GM20431 (cell line): ENCODE data around the gene FSTL5.
"Not testable (repeated sequence)": the region's sequence is repeated elsewhere in the genome, so short reads cannot be mapped to it uniquely, and the experiment has no call there.

ENCODE experiments used
- in situ Hi-C: fragments of 300-500 bp; cut with MseI, MboI; formaldehyde crosslinking; loops from one replicate; pipeline ENCODE4 v1.15.0; 2020; ENCODE audit warnings: low sequenced_read_pairs; ENCODE audit not compliant: unreplicated experiment

Gene FSTL5

DNA sequence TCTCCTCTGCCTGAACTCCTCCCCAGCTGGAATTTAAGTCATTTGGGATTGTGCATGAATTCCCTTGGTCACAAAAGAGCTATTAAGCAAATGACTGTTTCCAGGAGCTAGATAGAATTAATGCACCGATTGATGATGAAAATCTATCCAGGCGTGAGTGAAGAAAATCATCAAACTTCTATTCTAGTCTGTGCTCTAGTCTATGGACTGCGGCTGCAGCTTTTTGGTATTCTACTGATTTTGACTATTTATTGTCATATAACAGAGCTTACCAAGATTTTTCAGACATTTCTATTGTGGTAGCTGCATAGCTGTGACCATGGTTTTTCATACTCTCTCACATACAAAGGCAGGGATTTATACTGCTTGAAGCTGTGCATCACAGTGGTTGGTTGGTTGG, 403.8 kb downstream of the FSTL5 start:
- in situ Hi-C loops = no loop called here

DNA sequence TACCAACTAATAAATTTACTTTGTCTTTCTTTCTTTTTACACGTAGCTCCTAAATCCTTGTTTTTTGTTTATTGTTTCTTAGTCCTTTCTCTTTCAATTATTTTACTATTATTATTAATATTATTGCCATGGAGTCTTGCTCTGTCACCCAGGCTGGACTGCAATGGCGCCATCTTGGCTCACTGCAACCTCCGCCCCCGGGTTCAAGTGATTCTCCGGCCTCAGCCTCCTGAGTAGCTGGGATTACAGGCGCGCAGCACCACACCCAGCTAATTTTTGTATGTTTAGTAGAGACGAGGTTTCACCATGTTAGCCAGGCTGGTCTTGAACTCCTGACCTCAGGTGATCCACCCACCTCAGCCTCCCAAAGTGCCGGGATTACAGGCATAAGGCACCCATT, 405.4 kb downstream of the FSTL5 start:
- in situ Hi-C loops = not testable (repeated sequence)

DNA sequence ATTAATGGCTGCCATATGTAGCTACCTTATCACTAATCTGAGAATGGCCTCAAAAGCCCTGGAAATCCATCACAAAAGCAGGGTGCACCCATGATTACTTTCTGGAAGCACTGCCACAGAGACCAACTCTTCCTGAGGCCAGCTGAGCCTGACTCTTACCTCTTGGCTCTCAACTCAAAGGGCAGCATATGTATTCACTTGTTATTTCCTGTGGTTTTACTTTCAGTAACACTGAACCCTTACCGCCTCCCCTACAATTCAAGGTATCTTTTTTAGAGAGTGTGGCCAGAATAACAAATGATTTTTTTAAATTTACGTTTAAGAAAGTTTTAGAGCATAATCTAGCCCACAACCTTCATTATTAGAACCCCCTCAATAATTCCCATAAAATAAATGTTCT, 434.9 kb downstream of the FSTL5 start:
- in situ Hi-C loops = no loop called here

DNA sequence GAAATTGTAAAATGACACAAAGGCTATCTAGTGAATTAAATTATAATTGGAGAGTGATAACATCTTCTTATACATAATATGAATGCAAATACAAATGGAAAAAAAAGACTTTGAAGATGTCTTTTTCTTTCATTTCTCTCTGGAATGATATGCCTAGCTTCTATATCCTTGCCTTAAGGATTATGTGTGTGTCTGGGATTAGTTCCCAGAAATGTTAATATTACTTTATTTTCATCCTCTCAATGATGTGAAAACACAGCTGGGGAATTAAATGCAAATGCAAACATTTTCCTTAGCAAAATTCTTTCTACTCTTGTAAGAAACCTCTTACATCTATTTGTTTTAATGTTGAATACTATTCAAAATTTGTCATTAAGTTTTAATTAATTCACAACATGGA, 441.9 kb downstream of the FSTL5 start:
- in situ Hi-C loops = no loop called here

DNA sequence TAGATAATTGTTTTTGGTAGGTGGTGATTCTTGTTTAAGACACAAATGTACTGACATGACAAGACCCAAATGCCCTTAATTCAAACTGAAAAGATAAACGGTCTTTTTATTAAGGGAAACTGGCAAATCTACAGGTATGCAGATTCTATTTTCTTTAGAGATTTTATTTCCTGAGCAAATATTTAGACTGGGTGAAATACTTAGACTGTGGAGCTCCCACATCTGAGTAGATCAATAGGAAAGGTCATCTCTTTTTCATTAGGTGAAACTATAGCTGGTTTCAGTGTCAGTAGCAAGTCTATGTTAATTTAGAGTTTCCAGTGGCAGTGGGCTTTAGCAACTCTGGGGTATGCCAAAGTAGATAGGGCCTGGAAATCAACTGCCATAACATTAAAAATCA, 446.7 kb downstream of the FSTL5 start:
- in situ Hi-C loops = no loop called here

DNA sequence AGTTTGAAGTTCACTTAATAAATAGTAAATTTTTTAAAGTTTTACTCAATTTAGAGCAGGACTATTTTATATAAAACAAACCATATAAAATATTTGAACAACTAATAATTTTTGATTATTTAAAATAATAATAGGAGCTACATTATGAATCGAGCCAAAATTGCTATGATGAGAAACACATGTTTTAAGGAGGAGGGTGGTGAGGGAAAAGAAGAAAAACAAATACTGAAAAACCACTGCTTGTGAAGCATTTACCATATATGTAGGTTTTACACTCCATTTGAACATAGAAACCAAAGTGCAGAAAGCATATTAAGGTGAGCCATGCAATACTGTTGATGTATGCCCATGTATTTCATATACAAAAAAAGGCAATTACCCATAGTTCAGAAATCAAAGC, 448.9 kb downstream of the FSTL5 start:
- in situ Hi-C loops = no loop called here

DNA sequence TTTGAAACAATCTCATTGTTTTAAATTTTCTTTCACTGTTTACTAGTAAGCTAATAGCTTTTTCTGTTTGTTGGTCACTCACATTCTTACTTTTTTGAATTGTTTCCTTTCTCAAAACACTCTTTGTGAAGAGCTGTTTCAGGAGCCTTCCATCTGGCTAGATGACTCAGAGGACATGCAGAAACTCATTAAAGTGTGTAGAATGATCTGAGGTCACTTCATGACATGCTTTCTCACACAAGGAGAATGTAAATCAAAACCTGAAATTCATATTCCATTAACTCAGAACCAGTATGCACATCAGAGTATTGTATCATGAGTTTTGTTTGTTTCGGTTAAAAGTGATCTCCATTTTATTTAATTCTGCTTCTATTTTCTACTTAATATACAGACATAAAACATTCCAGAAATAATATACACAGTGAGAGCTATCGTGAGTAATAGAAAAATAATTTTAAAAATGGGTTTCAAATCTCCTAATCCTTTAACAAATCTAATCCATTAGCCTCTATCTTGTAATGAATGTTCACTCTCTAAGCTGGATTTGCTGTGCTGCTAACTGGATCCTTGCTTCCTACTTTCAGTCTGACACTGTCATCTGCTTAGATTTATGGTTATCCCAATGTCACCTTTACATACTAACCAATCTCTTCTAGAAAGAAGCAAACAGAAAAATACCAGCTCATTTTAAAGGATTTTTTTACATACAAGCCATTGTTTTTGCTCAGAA, 449.6 kb downstream of the FSTL5 start:
- in situ Hi-C loops = no loop called here

DNA sequence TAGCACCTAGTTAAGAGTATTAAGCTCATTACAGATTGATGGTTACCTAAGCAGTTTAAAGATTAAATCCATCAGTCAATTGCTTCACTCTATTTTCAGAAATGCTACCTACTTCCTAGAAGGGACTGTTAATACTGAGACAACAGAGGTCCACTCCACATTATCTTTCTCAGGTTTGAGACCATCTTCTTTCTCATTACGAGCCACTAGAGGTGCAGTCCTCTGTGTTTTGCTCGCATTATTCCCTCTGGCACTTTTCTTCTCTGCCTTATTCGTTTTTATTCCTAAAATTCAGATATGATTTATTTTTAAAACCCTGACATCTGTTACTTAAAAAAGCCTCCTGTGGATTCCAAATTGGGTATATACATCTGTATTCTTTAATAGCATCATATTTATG, 459.1 kb downstream of the FSTL5 start:
- in situ Hi-C loops = no loop called here

DNA sequence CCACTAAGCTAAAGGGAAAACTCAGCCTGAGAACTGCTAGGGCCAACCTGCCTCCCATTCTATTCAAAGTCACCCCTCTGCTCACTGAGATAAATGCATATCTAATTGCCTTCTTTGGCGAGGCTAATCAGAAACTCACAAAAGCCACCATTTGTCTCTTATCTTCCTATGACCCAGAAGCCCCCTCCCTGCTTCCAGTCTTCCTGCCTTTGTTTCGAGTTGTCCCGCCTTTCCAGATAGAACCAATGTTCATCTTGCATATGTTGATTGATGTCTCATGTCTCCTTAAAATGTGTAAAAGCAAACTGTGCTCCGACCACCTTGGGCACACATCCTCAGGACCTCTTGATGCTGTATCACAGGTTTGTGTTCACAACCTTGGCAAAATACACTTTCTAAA, 459.8 kb downstream of the FSTL5 start:
- in situ Hi-C loops = no loop called here

DNA sequence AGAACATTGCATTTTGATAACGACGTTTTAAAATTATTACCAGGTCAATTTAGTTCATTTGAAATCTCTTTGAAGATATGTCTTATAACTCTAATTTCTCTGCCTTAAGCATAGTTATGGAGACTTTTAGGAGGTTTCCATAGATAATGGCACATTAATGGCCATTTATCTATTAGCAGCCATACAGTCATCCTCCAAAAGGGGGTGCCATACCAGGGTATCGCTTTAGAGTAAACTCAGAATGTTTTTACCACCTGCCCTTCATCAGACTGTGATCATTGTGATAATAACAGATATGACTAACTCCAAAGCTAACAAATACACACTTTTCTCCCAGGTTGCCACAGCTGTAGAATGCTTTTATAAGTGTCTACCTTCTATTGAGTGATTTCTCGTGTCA, 461.5 kb downstream of the FSTL5 start:
- in situ Hi-C loops = no loop called here

DNA sequence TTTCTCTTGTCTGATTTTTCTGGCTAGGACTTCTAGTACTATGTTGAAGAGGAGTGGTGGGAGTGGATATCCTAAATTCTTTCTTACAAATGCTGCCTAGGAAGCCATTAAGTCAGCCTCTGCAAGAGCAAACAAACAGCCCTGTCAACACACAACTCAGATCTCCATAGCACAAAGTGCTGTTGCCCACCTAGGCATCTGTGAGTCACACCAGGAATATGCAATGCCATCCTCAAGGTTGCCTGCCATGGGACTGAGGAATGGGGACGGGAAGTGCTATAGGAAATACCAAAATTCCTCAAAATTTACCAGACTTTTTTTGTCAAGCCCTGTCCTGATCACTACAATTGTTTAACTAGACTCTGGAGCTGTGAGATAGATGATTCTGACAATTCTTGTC, 466.9 kb downstream of the FSTL5 start:
- in situ Hi-C loops = no loop called here

DNA sequence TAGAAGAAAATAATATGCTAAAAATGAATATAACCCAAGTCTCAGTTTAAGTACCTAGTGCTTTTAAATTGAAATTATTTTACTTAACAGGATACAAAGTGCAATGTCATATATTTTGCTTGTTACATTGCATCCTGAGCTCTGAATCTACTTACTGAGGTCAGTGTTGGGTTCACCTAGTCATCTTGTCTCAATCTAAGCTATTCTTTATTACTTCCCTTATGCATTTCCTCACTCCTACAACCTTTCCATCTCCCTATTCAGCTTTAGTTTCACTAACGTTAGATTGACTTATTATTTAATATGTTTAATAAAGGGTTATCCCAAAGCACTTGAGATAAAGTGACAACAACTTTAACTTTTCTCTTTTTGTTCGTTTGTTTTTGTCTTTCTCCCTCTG, 483.7 kb downstream of the FSTL5 start:
- in situ Hi-C loops = no loop called here

DNA sequence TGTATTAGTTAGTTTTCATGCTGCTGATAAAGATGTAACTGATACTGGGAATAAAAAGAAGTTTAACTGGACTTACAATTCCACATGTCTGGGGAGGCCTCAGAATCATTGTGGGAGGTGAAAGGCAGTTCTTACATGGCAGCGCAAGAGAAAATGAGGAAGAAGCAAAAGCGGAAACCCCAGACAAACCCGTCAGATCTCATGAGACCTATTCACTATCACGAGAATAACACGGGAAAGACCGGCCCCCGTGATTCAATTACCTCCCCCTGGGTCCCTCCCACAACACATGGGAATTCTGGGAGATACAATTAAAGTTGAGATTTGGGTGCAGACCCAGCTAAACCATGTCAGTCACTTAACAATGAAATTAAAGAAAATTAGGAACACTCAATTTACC, 499.1 kb downstream of the FSTL5 start:
- in situ Hi-C loops = no loop called here

DNA sequence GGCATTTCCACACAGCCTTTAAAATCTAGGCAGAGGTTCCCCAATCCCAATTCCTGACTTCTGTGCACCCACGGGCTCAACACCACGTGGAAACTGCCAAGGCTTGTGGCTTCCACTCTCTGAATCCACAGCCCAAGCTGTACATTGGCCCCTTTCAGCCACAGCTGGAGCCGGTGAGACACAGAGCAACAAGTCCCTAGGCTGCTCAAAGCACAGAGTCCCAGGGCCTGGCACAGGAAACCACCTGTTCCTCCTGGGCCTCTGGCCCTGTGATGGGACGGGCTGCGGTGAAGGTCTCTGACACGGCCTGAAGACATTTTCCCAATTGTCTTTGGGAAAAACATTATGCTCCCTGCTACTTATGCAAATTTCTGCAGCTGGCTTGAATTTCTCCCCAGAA, 500.0 kb downstream of the FSTL5 start:
- in situ Hi-C loops = no loop called here

DNA sequence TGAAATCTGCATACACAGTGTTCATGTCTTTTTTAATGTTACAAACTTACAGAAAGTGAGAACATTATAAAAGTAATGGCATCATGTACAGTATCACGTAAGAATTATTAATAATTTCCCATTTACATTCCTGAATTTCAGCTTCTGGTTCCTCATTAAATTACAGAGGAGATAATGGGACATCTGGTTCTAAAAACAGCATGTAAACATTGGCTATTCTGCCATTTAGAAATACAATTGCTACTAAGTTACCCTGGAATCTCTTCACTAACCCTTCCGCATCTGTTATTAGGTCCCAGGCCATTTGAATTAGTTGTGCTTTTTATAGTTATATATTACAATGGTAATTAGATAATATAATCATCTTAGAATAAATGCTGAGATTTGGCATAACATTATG, 505.1 kb downstream of the FSTL5 start:
- in situ Hi-C loops = no loop called here

DNA sequence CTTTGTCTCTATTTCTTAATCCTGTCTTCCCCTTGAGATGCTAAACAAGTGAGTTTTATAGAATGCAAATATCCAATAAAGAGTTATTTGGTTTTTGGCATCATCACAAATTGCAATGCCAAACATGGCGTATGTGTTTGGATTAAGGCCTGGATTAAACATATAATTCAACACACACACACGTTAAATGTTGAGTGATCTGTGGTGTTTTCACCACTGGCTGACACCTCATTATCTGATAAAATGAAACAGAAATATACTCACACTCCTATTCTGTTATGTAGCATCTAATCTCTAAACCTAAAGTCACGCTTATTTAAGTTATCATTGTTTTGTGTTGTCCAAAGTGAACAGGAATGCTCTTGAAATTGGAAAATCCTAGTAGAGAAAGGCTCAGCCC, 506.2 kb downstream of the FSTL5 start:
- in situ Hi-C loops = no loop called here

DNA sequence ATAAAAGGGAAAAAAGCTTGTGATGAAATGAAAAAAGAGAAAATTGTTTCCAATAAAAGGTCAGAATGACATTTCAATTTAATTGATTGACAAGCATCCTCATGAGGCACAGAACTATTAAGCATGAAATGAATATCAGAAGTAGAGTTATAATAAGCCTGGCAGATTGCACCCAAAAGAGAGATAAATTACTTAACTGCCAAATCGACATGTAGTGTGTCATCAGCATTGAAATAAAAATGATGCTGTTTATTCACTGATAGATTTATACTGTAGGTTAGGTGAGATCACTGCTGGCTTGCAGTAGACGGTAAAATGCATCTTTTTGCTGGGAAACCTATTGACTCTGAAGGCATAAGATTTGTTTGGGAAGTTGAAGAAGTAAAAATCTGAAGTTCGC, 507.2 kb downstream of the FSTL5 start:
- in situ Hi-C loops = no loop called here

DNA sequence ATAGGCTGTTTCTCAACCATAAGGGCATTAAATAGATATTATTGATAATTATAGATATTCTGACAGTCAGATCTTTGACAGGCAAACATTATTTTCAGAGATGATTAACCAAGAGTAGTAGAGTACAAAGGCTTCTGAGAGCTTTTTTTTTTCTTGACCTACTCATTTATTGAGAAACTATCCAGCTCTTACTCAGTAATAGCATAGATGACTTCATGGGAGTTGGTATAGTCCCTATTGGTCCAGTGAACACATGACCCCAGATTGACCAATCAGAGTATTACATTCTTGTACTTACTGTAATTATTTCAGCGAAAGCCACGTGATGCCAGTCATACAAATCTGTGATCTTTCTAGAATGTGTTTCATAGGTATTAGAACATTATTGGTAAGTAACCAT, 508.7 kb downstream of the FSTL5 start:
- in situ Hi-C loops = no loop called here

DNA sequence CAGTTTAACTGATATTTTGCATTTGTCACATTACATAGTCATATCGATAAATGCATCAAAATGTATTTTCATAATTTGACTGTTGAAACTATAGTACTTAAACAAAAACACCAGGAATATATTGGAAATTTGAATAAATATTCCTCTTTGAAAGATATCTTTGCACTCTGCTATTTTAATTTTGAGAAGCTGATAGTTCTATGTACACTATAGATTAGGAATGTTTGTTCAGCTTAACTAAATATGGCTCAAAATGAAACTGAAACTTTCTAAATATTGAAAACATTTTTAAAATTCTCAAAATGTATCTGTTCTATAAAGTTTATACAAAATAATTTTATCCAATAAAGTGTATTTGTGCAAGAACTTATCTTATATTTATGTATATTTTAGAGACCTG, 510.1 kb downstream of the FSTL5 start:
- in situ Hi-C loops = no loop called here

DNA sequence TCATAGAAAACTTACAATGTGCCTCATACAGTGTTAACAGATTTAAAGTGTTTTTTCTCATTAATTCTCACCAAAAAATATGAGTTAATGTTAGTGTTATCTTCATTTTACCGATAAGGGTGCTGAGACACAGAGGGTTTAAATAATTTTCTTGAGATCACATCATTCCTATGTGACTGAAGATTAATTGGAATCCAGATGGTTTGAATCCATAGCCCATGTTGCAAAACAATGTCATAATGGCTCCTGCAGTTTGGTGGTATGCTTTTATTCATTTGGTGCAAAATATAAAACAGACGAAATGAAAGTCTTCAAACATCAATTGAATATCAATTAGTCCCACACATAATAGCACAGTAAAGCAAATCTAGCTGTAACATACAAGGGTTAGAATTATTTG, 512.2 kb downstream of the FSTL5 start:
- in situ Hi-C loops = no loop called here

DNA sequence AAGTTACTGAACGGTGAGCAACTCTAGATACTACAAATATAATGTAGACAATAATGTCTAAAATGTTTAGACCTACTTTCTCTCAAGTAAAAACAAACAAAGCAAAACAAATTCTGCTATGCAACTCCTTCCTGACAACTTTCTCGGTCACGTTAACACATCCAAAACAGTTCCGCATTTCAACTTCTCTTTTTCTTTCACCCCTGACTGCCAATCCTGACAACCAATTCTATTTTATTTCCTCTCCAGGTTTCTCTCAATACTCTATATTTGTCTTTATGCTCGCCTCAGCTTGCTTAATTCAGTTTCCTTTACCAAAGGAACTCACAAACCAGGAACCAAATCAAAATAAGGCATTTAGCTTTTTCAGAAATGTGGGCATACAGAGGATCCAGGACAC, 513.0 kb downstream of the FSTL5 start:
- in situ Hi-C loops = no loop called here

DNA sequence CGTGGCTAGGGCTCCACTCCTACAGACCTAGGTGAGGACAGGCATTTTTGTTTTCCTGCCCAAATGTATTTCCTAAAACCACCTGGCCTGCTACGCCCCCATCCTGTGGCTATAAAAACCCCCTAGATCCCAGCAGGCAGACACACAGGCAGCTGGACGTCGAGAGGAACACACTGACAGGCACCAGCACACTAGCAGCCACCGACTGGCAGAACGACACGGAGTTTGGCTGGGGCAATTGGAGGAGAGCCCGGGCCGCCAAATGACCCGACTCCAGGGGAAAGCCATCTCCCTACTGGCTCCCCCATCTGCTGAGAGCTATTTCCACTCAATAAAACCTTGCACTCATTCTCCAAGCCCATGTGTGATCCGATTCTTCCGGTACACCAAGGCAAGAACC, 516.0 kb downstream of the FSTL5 start:
- in situ Hi-C loops = no loop called here

DNA sequence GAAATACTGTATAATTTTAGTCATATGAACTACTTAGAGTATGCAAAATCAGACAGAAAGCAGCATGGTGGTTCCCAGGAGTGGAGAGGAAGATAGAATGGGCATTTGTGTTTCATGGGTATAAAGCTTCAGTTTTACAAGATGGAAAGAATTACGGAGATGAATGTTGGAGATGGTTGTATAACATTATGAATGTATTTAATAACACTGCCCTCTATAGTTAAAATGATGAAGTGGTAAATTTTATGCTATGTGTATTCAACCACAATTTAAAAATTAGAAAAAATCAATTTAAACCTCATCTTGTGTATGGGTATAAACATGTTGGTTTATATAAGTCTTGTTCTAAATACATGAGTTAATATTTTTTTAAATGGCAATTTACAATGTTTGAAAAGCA, 521.1 kb downstream of the FSTL5 start:
- in situ Hi-C loops = no loop called here
